GM08714 (cell line): Measurements from ENCODE around the gene P2RX5.
A peak's percentile ranks its signal among the peaks of the same experiment; 100 is the strongest.

Experiments used
- H3K4me3 ChIP-seq: fragments of 200-500 bp; sonication (Bioruptor generic); 2 replicates; pipeline ENCODE4 v1.5.1; 2014; ENCODE audit warnings: mild to moderate bottlenecking, low read length, inconsistent platforms
- ZNF274 ChIP-seq: IDR thresholded peaks from 2 replicates; pipeline ENCODE4 v1.6.1; 2012; ENCODE audit warnings: mild to moderate bottlenecking, low read depth, low read length

P2RX5 gene

GRCh38 chr17:3641717-3642486 is 54.1 kb downstream of the P2RX5 start:
- no peak for TF ChIP-seq ZNF274
- no peak overlapping the region for H3K4me3 ChIP-seq

- H3K4me3 ChIP-seq = no peak overlapping the region
- no peak for TF ChIP-seq ZNF274
These were observed 54.9 kb downstream of the P2RX5 start for GRCh38 chr17:3641014-3641413.

- H3K4me3 ChIP-seq = no peak overlapping the region
- TF ChIP-seq ZNF274 = no peak
These were observed 55.9 kb downstream of the P2RX5 start for GRCh38 chr17:3639981-3640596.

DNA sequence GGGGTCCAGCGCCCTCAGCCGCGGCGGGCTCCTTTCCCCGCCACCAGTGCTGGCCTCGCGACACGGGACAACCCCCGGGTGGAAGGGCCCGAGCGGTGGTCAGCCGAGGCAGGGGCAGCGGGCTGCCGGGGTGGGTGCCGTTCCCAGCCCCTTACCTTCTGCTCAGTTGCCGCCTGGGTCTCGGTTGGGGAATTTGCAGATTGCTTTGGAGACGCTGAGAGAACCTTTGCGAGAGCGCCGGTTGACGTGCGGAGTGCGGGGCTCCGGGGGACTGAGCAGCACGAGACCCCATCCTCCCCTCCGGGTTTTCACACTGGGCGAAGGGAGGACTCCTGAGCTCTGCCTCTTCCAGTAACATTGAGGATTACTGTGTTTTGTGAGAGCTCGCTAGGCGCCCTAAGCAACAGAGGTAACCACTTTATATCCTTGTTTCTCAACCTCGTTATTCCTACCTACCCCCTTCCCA is 59.0 kb downstream of the P2RX5 start:
- no peak for TF ChIP-seq ZNF274
- H3K4me3 ChIP-seq = peak overlapping the region; percentile 71

- H3K4me3 ChIP-seq = peak within 1 kb of the TSS; percentile 91
- TF ChIP-seq ZNF274 = no peak
These were observed 59.6 kb downstream of the P2RX5 start, which contains the start of the genes CTNS and SHPK for GRCh38 chr17:3636154-3636907. Gene CTNS, plus strand, starts transcription at chr17:3636760. Its CDS starts 3,447 bp downstream, at chr17:3640207. Gene SHPK, minus strand, starts transcription at chr17:3636250. Its CDS starts 31 bp downstream, at chr17:3636219.

DNA sequence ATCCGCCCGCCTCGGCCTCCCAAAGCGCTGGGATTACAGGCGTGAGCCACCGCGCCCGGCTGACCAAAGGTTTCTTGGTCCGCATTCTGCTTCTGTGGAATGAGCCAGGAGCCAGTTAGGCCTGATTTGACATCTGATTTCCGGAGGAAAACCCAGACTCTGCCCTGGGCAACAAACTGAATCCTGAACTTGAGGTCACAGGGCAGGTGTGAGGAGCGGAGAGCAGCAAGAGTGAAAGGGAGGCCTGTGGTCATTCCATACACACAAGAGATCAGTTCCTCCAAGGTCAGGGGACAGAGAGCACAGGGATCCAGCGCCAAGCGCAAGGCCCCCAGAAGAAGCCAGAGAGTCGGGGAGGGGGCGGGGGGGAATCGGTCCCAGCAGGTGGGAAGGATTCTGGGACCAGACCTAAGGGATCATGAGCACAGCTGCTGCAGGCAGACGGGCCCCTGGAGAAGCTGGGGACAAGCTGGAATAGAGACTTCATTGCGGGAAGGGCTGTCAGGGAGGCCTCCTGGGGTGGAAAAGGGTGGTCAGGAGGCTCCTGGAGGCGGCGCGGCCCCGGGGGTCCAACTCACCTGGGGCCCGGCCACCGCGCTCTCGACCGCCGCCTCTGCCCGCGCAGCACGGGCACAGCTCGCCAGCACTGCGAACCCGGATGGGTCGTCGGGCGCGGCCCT is 60.3 kb downstream of the P2RX5 start:
- peak overlapping the region; percentile 91 for H3K4me3 ChIP-seq
- no peak for TF ChIP-seq ZNF274

- H3K4me3 ChIP-seq = no peak overlapping the region
- TF ChIP-seq ZNF274 = no peak
These were observed 63.7 kb downstream of the P2RX5 start for GRCh38 chr17:3632287-3632686.

GRCh38 chr17:3630781-3631180 is 65.2 kb downstream of the P2RX5 start:
- H3K4me3 ChIP-seq = no peak overlapping the region
- no peak for TF ChIP-seq ZNF274

DNA sequence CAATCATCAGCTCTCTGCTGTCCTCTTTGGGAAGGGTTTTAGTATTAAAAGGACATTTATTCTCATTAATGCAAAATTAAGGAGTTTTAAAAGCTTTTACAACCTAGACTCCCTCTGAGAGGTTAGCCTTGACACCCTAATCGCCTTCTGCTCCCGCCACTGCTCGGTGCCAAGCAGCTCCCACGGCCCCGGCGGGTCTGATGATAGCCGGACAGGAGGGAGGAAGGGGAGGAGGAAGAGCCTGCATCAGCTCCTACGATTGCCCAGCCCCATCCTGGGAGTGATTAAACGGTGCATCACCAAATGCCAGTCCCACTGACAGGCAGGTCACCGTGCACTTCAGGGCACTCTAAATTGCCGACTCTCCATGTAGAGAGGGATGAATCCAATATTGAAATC is 68.2 kb downstream of the P2RX5 start:
- no peak overlapping the region for H3K4me3 ChIP-seq
- TF ChIP-seq ZNF274 = no peak

DNA sequence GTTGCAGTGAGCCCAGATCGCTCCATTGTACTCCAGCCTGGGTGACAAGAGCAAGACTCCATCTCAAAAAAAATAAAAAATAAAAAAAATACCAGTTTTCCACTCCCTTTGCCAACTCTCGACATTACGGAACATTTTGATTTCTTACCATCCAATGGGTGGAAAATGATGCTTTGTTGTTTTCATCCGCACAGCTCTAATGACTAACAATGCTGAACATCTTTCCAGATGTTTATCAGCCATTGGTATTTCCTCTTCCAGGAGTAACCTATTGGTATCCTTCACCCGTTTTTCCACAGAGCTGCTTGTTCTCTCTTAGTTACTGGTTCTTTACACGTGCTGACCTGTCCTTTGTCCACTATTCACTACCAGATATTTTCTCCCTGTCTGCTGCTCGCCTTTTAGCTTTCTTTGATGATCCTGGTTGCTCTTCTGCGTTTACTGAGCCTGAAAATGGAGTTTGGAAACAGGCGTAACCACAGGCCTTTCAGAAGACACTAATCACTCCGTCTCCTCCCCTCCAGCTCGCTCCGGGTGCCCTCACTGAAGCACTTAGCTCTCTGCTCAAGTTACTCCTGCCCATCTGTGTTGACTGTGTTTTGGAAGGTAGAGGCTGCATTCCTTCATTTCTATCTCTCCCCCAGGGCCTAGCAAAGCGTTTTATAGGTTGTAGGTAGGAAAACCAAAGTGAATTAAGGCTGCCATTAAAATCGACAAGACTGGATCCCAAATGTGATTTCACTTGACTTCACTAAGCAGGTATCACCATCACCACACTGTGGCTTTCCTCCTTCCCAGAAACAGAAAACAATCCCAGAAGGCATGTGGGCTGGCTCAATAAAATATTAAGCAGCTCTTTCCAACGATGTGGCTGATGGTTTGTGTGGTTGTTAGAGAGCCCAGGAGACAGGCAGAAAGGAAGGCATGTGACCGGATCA is 68.9 kb downstream of the P2RX5 start:
- TF ChIP-seq ZNF274 = no peak
- no peak overlapping the region for H3K4me3 ChIP-seq
